Calu3 (cell line): ENCODE measurements around the gene SUZ12. TPM values are rescaled to one million over a fixed set of nuclear protein-coding genes. Genes with fewer than 3 reads are reported as not detected.
"Not testable (repeated sequence)": the region's sequence is repeated elsewhere in the genome, so short reads cannot be mapped to it uniquely, and the experiment has no call there.

Source experiments
- BruUV-seq: library from RNA; stranded (reverse); fragments of 400-500 nt; replicated peaks from 2 replicates; lab custom pipeline; 2021; lab: Mats Ljungman, UMichigan
- CTCF ChIA-PET: fragments of 300-600 bp; sonication (Branson Sonifier 250); formaldehyde crosslinking; loops from one replicate; lab custom pipeline; 2022; ENCODE audit warnings: antibody characterized with exemption; lab: Charles Lee
- DNase-seq: peaks from one replicate; pipeline ENCODE4 v3.0.0; 2022
- H3K27ac Mint-ChIP-seq: one replicate; pipeline ENCODE4 v1.8.0; 2022; ENCODE audit warnings: mixed read lengths; ENCODE audit not compliant: unreplicated experiment
- H3K27me3 Mint-ChIP-seq: one replicate; pipeline ENCODE4 v1.8.0; 2022; ENCODE audit warnings: mixed read lengths; ENCODE audit not compliant: unreplicated experiment
- H3K36me3 Mint-ChIP-seq: one replicate; pipeline ENCODE4 v1.8.0; 2022; ENCODE audit warnings: mild to moderate bottlenecking, moderate library complexity, mixed read lengths; ENCODE audit not compliant: insufficient read depth, unreplicated experiment
- H3K4me1 Mint-ChIP-seq: one replicate; pipeline ENCODE4 v1.8.0; 2022; ENCODE audit warnings: mild to moderate bottlenecking, low read depth, mixed read lengths; ENCODE audit not compliant: unreplicated experiment
- H3K4me3 Mint-ChIP-seq: one replicate; pipeline ENCODE4 v1.8.0; 2022; ENCODE audit warnings: mild to moderate bottlenecking, low read depth, moderate library complexity, mixed read lengths; ENCODE audit not compliant: unreplicated experiment
- H3K9me3 Mint-ChIP-seq: one replicate; pipeline ENCODE4 v1.8.0; 2022; ENCODE audit warnings: low read depth, mixed read lengths; ENCODE audit not compliant: unreplicated experiment
- CTCF ChIP-seq: fragments of 200-600 bp; IDR thresholded peaks from one replicate; pipeline ENCODE4 v1.8.0; 2022; ENCODE audit warnings: antibody characterized with exemption; ENCODE audit not compliant: unreplicated experiment
- intact Hi-C: fragments of 100-400 bp; cut with micrococcal nuclease; formaldehyde crosslinking; loops from one replicate; pipeline ENCODE4 v1.10.0; 2022; ENCODE audit not compliant: unreplicated experiment
- total RNA-seq: library from RNA; stranded (reverse); gene quantifications from 2 replicates; pipeline ENCODE4 v1.2.3, GENCODE V29; 2022

Gene SUZ12
- total RNA-seq, 1 experiment from 2014 or later = 49.2 TPM

DNA sequence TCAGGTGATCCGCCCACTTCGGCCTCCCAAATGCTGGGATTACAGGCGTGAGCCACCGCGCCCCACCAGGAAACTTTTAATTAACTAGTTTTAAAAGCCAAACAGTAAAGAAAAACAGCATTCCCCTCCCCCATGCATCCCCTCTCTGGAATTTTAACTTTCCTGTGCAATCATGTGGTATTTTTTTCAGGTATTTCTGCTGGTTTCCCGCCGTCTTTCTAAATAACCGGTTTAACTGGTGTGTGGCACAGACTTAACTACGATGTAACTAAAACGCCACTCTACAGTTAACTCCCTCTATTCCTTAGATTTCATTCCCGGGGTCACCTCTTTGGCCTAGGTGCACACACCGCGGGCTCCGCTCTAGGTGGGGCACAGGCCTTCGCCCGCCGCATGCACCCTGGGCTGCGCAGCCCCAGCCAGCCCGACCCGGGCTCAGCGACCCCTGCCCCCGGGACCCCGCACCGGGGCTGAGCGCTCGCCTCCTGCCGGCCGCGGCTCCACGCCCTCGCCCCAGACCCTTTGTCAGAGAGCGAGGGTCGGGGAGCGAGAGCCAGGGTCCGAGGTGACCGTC lies 20.2 kb upstream of the SUZ12 start:
- H3K4me3 Mint-ChIP-seq = peak overlapping the region; percentile 26
- no peaks in the 10 kb centered on the region for H3K36me3 Mint-ChIP-seq
- no TSS peak for BruUV-seq
- H3K4me1 Mint-ChIP-seq = peaks cover 22% of the 10 kb centered on the region
- no peak for DNase-seq
- no peaks in the 10 kb centered on the region for H3K9me3 Mint-ChIP-seq
- H3K27me3 Mint-ChIP-seq = no peaks in the 10 kb centered on the region
- no peak overlapping the region for H3K27ac Mint-ChIP-seq
- intact Hi-C loops = no loop called here
- CTCF ChIA-PET = no interaction called here
- no peak for TF ChIP-seq CTCF

DNA sequence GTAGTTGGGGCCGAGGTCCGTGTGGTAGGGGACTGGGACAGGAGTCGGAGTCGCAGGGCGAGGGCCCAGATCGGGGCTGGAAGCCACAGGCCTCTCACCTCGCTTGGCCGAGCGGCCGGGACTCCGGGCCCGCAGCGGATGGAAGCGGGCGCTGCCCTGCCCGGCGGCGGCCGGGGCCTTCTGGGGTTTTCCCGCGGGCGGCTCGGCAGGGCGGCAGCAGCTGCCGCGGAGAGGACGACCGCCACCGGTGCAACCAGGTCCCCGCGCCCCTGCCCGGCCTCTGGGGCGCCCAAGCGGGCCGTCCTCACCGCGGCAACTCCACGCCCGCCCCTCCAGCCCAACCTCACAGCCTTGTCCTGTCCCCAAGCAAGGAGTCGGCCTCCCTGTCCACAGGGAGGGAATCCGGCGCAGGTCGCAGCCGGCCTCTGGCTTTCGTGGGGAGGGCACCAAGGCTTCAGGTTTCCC lies 19.7 kb upstream of the SUZ12 start:
- DNase-seq = peak; percentile 56
- CTCF ChIA-PET = no interaction called here
- BruUV-seq = no TSS peak
- Mint-ChIP-seq H3K9me3 (no peaks in the 10 kb centered on the region), H3K4me3 (peak overlapping the region; percentile 26), H3K36me3 (no peaks in the 10 kb centered on the region), H3K27ac (no peak overlapping the region), H3K27me3 (no peaks in the 10 kb centered on the region), H3K4me1 (peaks cover 22% of the 10 kb centered on the region)
- TF ChIP-seq CTCF = no peak
- intact Hi-C loops = no loop called here

- H3K4me3 Mint-ChIP-seq, DNase-seq, intact Hi-C loops, H3K27ac Mint-ChIP-seq, H3K36me3 Mint-ChIP-seq, H3K9me3 Mint-ChIP-seq, H3K27me3 Mint-ChIP-seq, BruUV-seq: not testable (repeated sequence)
- CTCF ChIA-PET = interaction anchor here (0.7 kb wide), 1 partner anchor 82 kb away, joined by 5 read pairs; no protein-coding TSS in a partner anchor
- H3K4me1 Mint-ChIP-seq = peaks cover 22% of the 10 kb centered on the region
Measured at GRCh38 chr17:31917721-31918120, 19.1 kb upstream of the SUZ12 start.

- no peak for TF ChIP-seq CTCF
- intact Hi-C loops = no loop called here
- peaks cover 22% of the 10 kb centered on the region for H3K4me1 Mint-ChIP-seq
- no peaks in the 10 kb centered on the region for H3K9me3 Mint-ChIP-seq
- DNase-seq = no peak
- peak overlapping the region; percentile 64 for H3K27ac Mint-ChIP-seq
- H3K36me3 Mint-ChIP-seq = no peaks in the 10 kb centered on the region
- BruUV-seq = no TSS peak
- CTCF ChIA-PET = no interaction called here
- no peak overlapping the region for H3K4me3 Mint-ChIP-seq
- no peaks in the 10 kb centered on the region for H3K27me3 Mint-ChIP-seq
Measured at GRCh38 chr17:31918701-31919128, 18.1 kb upstream of the SUZ12 start.
